Activated naive CD8-positive, alpha-beta T cell treated with anti-CD3 and anti-CD28 coated beads for 36 hours (primary cell): ENCODE measurements around the gene EYS. TPM values are rescaled to one million over a fixed set of nuclear protein-coding genes. Genes with fewer than 3 reads are reported as not detected.
"Not testable (repeated sequence)": the region's sequence is repeated elsewhere in the genome, so short reads cannot be mapped to it uniquely, and the experiment has no call there.

Experiments used
- DNase-seq: peaks from one replicate; pipeline ENCODE4 v3.0.0; 2021
- H3K27ac Mint-ChIP-seq: one replicate; pipeline ENCODE4 v1.8.0; 2022; ENCODE audit warnings: mild to moderate bottlenecking, moderate library complexity, mixed read lengths
- H3K27me3 Mint-ChIP-seq: one replicate; pipeline ENCODE4 v1.8.0; 2022; ENCODE audit warnings: mild to moderate bottlenecking, mixed read lengths
- H3K36me3 Mint-ChIP-seq: one replicate; pipeline ENCODE4 v1.8.0; 2021; ENCODE audit warnings: mild to moderate bottlenecking, mixed read lengths
- H3K4me1 Mint-ChIP-seq: one replicate; pipeline ENCODE4 v1.8.0; 2021; ENCODE audit warnings: mixed read lengths
- H3K4me3 Mint-ChIP-seq: one replicate; pipeline ENCODE4 v1.8.0; 2022; ENCODE audit warnings: mild to moderate bottlenecking, moderate library complexity, mixed read lengths
- H3K9me3 Mint-ChIP-seq: one replicate; pipeline ENCODE4 v1.8.0; 2022; ENCODE audit warnings: mixed read lengths
- total RNA-seq, 2 experiments: library from RNA; stranded (reverse); gene quantifications; one replicate each; pipeline ENCODE4 v1.2.3, GENCODE V29; 2021

The EYS gene
- total RNA-seq, 2 experiments from 2014 or later: not detected

GRCh38 chr6:65566117-65566516 is 140.9 kb downstream of the EYS start:
- Mint-ChIP-seq H3K4me1 (no peaks in the 10 kb centered on the region), H3K9me3 (peaks cover 3% of the 10 kb centered on the region), H3K4me3 (no peak overlapping the region), H3K36me3 (no peaks in the 10 kb centered on the region), H3K27ac (no peak overlapping the region), H3K27me3 (no peaks in the 10 kb centered on the region)
- no peak for DNase-seq

DNA sequence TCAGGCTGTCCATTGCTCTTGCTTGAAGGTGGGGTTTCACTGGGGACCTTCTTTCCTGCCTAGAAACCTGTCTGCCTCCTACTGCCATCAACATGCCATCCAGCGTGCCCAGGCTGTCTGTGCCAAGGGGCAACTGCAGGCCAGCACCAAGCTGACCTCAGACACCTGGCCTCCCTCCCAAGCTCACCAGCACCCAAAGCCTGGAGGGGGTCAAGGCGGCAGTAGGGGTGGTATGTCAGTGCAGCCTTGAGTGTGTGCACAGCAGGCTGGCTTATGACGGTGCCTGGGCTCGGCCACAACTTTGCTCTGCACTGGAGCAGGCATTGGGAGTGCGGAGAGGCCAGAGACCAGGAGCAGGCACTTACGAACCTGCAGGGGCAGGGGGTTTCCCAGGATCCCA is 149.0 kb downstream of the EYS start:
- H3K4me1 Mint-ChIP-seq: no peaks in the 10 kb centered on the region
- no peaks in the 10 kb centered on the region for H3K9me3 Mint-ChIP-seq
- no peaks in the 10 kb centered on the region for H3K27me3 Mint-ChIP-seq
- no peaks in the 10 kb centered on the region for H3K36me3 Mint-ChIP-seq
- H3K27ac Mint-ChIP-seq: no peak overlapping the region
- DNase-seq: no peak
- no peak overlapping the region for H3K4me3 Mint-ChIP-seq

- Mint-ChIP-seq H3K9me3 (no peaks in the 10 kb centered on the region), H3K4me1 (no peaks in the 10 kb centered on the region), H3K27me3 (no peaks in the 10 kb centered on the region), H3K4me3 (no peak overlapping the region), H3K27ac (no peak overlapping the region), H3K36me3 (no peaks in the 10 kb centered on the region)
- no peak for DNase-seq
Measured at GRCh38 chr6:65557224-65557623, 149.8 kb downstream of the EYS start.

DNA sequence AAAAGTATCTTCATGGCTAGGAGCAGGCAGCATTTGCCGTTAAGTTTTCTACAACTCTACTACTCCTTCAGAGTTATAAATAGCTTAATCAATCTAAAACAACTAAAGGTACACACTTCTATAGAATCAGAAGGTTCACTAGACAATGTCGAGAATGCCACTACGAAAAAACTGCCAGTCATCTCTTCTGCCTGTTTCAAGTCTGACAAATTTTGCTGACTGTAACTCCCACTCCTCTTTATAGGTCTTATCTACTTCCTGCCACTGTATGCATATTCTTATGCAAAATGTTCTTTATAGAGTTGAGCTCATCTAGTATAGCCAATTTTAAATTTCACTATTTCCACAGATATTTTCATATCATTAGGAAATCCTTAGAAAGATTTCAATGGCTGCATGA is 160.1 kb downstream of the EYS start:
- H3K36me3 Mint-ChIP-seq: no peaks in the 10 kb centered on the region
- DNase-seq: no peak

GRCh38 chr6:65545920-65546319 is 161.1 kb downstream of the EYS start:
- Mint-ChIP-seq H3K4me3 (no peak overlapping the region), H3K9me3 (peaks cover 2% of the 10 kb centered on the region), H3K27ac (no peak overlapping the region), H3K27me3 (no peaks in the 10 kb centered on the region), H3K36me3 (no peaks in the 10 kb centered on the region), H3K4me1 (no peaks in the 10 kb centered on the region)
- DNase-seq: no peak

More for the DNA sequence above, 160.1 kb downstream of the EYS start:
- Mint-ChIP-seq H3K4me3 (no peak overlapping the region), H3K9me3 (peaks cover 2% of the 10 kb centered on the region), H3K27me3 (no peaks in the 10 kb centered on the region), H3K27ac (no peak overlapping the region), H3K4me1 (no peaks in the 10 kb centered on the region)

DNA sequence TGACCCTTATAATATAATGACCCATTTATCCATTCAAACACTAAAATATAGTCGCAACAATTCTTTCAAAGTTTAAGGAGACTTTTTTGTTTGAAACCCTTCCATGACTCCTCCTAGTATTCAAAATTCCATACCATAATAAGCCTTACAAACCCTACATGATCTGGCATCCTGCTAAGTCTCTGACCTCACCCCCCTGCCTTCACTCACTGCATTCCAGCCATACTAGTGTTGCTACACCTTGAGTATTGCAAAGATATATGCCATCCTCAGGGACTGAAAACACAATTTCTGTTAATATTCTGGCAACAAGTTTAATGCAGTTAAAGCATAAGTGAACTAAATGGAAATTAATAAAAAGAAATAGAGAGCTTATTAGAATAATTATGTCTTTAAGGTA is 168.4 kb downstream of the EYS start:
- H3K9me3 Mint-ChIP-seq: peaks cover 1% of the 10 kb centered on the region
- no peaks in the 10 kb centered on the region for H3K4me1 Mint-ChIP-seq
- H3K4me3 Mint-ChIP-seq: no peak overlapping the region
- H3K27me3 Mint-ChIP-seq: no peaks in the 10 kb centered on the region
- DNase-seq: no peak
- H3K36me3 Mint-ChIP-seq: no peaks in the 10 kb centered on the region
- H3K27ac Mint-ChIP-seq: no peak overlapping the region

GRCh38 chr6:65537600-65537999 is 169.4 kb downstream of the EYS start:
- H3K9me3 Mint-ChIP-seq: peaks cover 3% of the 10 kb centered on the region
- no peaks in the 10 kb centered on the region for H3K27me3 Mint-ChIP-seq
- no peak for DNase-seq
- no peak overlapping the region for H3K4me3 Mint-ChIP-seq
- H3K4me1 Mint-ChIP-seq: no peaks in the 10 kb centered on the region
- H3K36me3 Mint-ChIP-seq: no peaks in the 10 kb centered on the region
- no peak overlapping the region for H3K27ac Mint-ChIP-seq

DNA sequence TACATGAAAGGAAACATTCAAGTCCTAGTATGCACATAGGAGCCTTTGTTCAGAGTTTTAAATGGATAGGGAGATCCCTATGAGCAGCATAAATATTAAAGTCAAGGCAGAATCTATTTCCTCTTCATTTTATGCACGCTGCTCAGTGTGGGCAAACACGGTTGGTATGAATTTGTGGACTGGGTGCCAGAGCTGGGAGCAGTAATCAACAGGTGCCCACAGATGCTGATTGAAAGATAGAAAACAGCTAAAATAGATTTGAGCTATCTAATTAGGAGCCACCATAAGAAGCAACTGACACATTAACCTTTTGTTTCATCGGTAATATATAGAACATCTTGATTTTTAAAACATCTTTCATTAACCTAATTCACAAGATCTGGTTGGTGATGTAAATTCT is 175.5 kb downstream of the EYS start:
- Mint-ChIP-seq H3K9me3 (peaks cover 1% of the 10 kb centered on the region), H3K36me3 (no peaks in the 10 kb centered on the region), H3K27ac (no peak overlapping the region), H3K27me3 (no peaks in the 10 kb centered on the region), H3K4me1 (no peaks in the 10 kb centered on the region), H3K4me3 (no peak overlapping the region)
- no peak for DNase-seq

DNA sequence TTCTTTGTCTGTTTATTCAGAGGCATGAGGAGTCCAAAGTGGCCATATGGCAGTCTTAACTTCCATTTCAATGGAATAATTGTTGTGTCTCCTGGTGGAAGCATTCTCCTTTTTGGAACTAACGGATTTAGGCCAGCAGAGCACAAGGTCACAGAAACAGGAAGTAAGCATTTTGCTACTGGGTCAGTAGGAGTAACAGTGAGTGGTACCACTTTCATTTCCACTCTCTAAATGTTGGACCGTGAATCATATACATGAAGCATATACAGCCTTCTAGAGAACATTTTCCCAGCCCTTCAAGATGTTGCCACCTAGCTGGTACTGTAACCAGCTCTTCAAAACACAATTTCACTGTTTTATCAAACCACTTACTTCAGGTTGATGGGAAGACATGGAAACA is 182.8 kb downstream of the EYS start:
- H3K4me1 Mint-ChIP-seq: no peaks in the 10 kb centered on the region
- no peaks in the 10 kb centered on the region for H3K9me3 Mint-ChIP-seq
- H3K27ac Mint-ChIP-seq: no peak overlapping the region
- no peaks in the 10 kb centered on the region for H3K27me3 Mint-ChIP-seq
- H3K4me3 Mint-ChIP-seq: no peak overlapping the region
- DNase-seq: no peak
- H3K36me3 Mint-ChIP-seq: no peaks in the 10 kb centered on the region

- H3K4me3 Mint-ChIP-seq: no peak overlapping the region
- no peak overlapping the region for H3K27ac Mint-ChIP-seq
- no peaks in the 10 kb centered on the region for H3K4me1 Mint-ChIP-seq
- H3K27me3 Mint-ChIP-seq: no peaks in the 10 kb centered on the region
- H3K9me3 Mint-ChIP-seq: peaks cover 7% of the 10 kb centered on the region
- no peaks in the 10 kb centered on the region for H3K36me3 Mint-ChIP-seq
- DNase-seq: no peak
Measured at GRCh38 chr6:65505736-65506135, 201.3 kb downstream of the EYS start.

DNA sequence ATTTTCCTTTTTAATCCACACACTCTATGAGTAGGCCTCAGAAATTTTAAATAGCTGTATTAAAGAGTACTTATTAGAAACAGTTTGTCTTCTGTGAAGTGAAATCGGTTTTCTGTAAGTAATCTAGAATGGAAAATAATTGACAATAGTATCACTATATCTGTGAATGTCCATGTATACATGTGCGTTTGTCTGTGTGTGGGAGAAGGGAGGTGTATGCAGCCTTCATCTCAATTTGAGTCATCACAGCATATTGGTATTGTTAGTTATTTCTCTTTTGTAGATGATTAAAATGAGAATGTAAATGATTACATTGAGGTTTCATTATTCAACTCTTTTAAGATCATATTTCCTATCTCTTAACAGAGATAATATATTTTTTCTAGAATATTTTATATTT is 206.0 kb downstream of the EYS start:
- H3K27ac Mint-ChIP-seq: no peak overlapping the region
- no peak overlapping the region for H3K4me3 Mint-ChIP-seq
- no peaks in the 10 kb centered on the region for H3K36me3 Mint-ChIP-seq
- no peaks in the 10 kb centered on the region for H3K4me1 Mint-ChIP-seq
- no peak for DNase-seq
- H3K9me3 Mint-ChIP-seq: peaks cover 5% of the 10 kb centered on the region
- no peaks in the 10 kb centered on the region for H3K27me3 Mint-ChIP-seq

GRCh38 chr6:65483652-65484051 is 223.4 kb downstream of the EYS start:
- H3K9me3 Mint-ChIP-seq, H3K27me3 Mint-ChIP-seq, DNase-seq, H3K27ac Mint-ChIP-seq, H3K4me3 Mint-ChIP-seq, H3K4me1 Mint-ChIP-seq, H3K36me3 Mint-ChIP-seq: not testable (repeated sequence)

DNA sequence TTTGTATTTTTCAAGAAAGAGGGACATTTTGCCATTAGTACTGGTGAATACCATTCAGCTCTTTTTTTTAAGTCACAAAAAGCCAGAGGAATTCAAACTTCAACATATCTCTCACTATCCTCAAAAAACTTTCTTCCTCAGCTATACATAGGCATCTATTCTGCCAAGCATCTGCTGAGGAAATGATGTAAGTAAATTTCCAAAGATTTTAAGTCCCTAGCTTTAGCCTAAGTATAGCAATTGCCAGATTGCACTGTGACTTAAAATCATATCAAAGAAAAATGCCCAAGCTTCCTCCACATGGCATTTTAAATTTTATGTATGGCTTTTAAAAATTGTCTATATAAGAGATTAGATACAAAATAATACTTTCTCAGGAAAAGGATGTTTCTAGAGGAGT is 237.4 kb downstream of the EYS start:
- Mint-ChIP-seq H3K27me3 (no peaks in the 10 kb centered on the region), H3K4me3 (no peak overlapping the region), H3K9me3 (peaks cover 5% of the 10 kb centered on the region), H3K4me1 (no peaks in the 10 kb centered on the region), H3K36me3 (no peaks in the 10 kb centered on the region), H3K27ac (no peak overlapping the region)
- DNase-seq: no peak

- H3K9me3 Mint-ChIP-seq: peaks cover 5% of the 10 kb centered on the region
- no peaks in the 10 kb centered on the region for H3K36me3 Mint-ChIP-seq
- no peak for DNase-seq
- no peak overlapping the region for H3K27ac Mint-ChIP-seq
- no peaks in the 10 kb centered on the region for H3K27me3 Mint-ChIP-seq
- H3K4me1 Mint-ChIP-seq: no peaks in the 10 kb centered on the region
- H3K4me3 Mint-ChIP-seq: no peak overlapping the region
Measured at GRCh38 chr6:65468307-65468706, 238.7 kb downstream of the EYS start.

- no peak overlapping the region for H3K4me3 Mint-ChIP-seq
- no peak for DNase-seq
- H3K27me3 Mint-ChIP-seq: no peaks in the 10 kb centered on the region
- H3K27ac Mint-ChIP-seq: no peak overlapping the region
- no peaks in the 10 kb centered on the region for H3K4me1 Mint-ChIP-seq
- H3K9me3 Mint-ChIP-seq: peaks cover 8% of the 10 kb centered on the region
- no peaks in the 10 kb centered on the region for H3K36me3 Mint-ChIP-seq
Measured at GRCh38 chr6:65461121-65461520, 245.9 kb downstream of the EYS start.

DNA sequence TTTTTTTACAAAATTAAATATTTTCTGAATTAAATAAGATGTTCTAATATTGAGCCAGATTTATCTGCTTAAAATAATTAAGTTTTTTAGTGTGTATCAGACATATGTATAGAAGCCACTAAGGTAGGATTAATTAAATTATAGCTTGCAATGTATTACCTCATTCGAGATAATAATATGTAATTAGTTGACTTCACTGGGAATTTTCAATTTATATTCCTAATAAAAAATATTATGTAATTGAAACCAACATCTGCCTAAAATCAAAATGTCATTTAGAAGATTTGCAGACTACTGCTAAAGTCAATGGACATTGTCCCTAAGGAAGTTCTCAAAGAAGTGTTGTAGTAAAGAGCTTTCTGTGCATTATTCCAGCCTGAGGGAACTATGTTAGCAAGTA is 254.7 kb downstream of the EYS start:
- H3K4me3 Mint-ChIP-seq: no peak overlapping the region
- H3K36me3 Mint-ChIP-seq: no peaks in the 10 kb centered on the region
- H3K27ac Mint-ChIP-seq: no peak overlapping the region
- no peaks in the 10 kb centered on the region for H3K4me1 Mint-ChIP-seq
- no peaks in the 10 kb centered on the region for H3K27me3 Mint-ChIP-seq
- H3K9me3 Mint-ChIP-seq: peaks cover 2% of the 10 kb centered on the region
- DNase-seq: no peak

- H3K36me3 Mint-ChIP-seq: no peaks in the 10 kb centered on the region
Measured at GRCh38 chr6:65450451-65450850, 256.6 kb downstream of the EYS start.

More at GRCh38 chr6:65450451-65450850, 256.6 kb downstream of the EYS start:
- no peak for DNase-seq
- Mint-ChIP-seq H3K4me3 (no peak overlapping the region), H3K27ac (no peak overlapping the region), H3K27me3 (no peaks in the 10 kb centered on the region), H3K9me3 (peaks cover 2% of the 10 kb centered on the region), H3K4me1 (no peaks in the 10 kb centered on the region)
